Esophagus squamous epithelium (tissue), 4 donors: ENCODE measurements around the gene MS4A14.

ENCODE experiments used
- POLR2A ChIP-seq, 4 donors: fragments of 450-650 bp; IDR thresholded peaks; one replicate each; pipeline ENCODE4 v1.6.1; 2017; ENCODE audit warnings: antibody characterized with exemption in 4 of 4, mild to moderate bottlenecking in 4 of 4, moderate library complexity in 3 of 4
- TF ChIP-seq, protein P1 (sequence below), 6 experiments: fragments of 450-650 bp in 4 of 6; fragments of 200-600 bp in 2 of 6; sonication (generic) in 2 of 6; IDR thresholded peaks; one replicate each; pipeline ENCODE4 v1.5.1; 2016 to 2019; ENCODE audit warnings: antibody characterized with exemption in 6 of 6, mild to moderate bottlenecking in 4 of 6, moderate library complexity in 4 of 6

- TF ChIP-seq, protein P1, sequence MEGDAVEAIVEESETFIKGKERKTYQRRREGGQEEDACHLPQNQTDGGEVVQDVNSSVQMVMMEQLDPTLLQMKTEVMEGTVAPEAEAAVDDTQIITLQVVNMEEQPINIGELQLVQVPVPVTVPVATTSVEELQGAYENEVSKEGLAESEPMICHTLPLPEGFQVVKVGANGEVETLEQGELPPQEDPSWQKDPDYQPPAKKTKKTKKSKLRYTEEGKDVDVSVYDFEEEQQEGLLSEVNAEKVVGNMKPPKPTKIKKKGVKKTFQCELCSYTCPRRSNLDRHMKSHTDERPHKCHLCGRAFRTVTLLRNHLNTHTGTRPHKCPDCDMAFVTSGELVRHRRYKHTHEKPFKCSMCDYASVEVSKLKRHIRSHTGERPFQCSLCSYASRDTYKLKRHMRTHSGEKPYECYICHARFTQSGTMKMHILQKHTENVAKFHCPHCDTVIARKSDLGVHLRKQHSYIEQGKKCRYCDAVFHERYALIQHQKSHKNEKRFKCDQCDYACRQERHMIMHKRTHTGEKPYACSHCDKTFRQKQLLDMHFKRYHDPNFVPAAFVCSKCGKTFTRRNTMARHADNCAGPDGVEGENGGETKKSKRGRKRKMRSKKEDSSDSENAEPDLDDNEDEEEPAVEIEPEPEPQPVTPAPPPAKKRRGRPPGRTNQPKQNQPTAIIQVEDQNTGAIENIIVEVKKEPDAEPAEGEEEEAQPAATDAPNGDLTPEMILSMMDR (IDR thresholded peaks at IDR 0.05): no peak
- no peak for TF ChIP-seq POLR2A (IDR thresholded peaks at IDR 0.05)
These were observed at the start of gene MS4A14 for GRCh38 chr11:60396382-60396781.
